HG02610 (cell line): ENCODE data around the gene HAVCR1.

ENCODE experiments used
- ATAC-seq: cut with Tn5 transposase; IDR thresholded peaks from one replicate; pipeline ENCODE4 v1.9.1; 2021; ENCODE audit warnings: mild to moderate bottlenecking, moderate library complexity; ENCODE audit not compliant: unreplicated experiment

The HAVCR1 gene

DNA sequence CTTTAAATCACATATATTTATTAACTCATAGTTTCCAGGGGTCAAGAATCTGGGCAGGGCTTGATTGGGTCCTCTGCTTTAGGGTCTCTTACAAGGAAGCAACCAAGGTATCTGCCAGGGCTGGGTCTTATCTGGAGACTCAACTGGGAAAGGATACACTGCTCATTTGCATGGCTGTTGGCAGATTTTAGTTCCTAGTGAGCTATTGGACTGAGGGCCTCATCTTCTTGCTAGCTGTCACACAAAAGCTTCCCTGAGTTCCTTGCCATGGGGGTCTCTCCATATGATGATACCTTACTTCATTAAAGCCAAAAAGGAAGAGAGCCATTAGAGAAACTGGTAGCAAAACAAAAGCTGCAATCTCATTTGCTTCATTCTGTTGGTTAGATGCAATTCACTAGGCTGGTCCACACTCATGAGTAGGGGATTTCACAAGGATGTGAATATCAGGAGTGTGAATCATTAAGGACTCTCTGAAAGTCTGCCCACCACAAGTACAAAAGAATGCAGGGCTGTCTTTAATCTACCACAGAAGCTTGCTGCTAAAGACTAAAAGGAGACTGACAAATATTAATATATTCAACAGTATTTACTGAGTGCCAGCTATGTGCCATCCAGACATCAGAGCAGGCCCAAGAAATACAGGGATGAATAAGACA, 53.9 kb downstream of the HAVCR1 start:
- ATAC-seq = peak; percentile 86

DNA sequence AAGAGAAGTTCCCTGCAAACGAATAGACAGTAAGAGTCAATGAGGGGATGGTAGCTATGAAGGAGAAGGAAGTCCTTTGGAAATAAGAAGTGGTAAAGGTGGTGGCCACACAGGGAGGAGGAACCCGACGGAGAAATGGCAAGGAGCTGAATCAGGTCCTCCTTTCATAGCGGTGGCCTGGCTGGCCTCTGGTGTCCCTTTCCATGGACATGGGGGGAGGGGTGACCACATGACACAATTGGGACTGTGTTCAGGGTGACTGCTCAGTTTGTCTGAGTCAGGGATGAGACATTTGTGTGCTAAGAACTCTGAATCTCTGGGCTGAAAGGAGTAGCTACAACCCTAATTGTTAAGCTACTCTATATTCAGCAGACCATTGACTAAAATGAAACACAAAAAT, 67.2 kb downstream of the HAVCR1 start:
- ATAC-seq = no peak

GRCh38 chr5:156984064-156984463, 74.9 kb downstream of the HAVCR1 start:
- ATAC-seq = no peak

DNA sequence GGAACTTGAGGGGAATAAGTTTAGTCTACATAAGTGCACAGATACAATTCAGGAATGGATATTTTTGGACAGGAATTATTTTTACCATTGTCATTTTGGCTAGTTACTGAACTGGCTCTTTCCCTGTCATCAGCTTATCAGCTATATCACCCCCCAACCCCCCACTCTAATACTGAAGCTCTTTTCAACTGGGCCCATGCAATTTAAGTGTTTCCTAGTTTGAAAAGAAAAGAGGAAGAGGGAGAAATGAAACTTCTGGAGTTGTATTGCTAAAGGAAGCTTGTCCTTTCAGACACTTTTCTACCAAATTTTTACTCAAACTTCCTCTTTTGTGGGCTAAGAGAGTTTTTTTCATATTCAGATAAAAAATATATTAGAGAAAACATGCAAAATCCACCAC, 77.4 kb downstream of the HAVCR1 start:
- no peak for ATAC-seq
